ENCODE measurements around the gene CYP3A5.
"Not testable (repeated sequence)": the region's sequence is repeated elsewhere in the genome, so short reads cannot be mapped to it uniquely, and the experiment has no call there.

Gene CYP3A5

GRCh38 chr7:99685129-99685758, 5.4 kb upstream of the CYP3A5 start:
- no peak for DNase-seq

GRCh38 chr7:99679032-99679399, 780 bp downstream of the CYP3A5 start:
- no peak for DNase-seq

- no peak for DNase-seq
Observed at GRCh38 chr7:99677648-99678045, 2.1 kb downstream of the CYP3A5 start.

- no peak for DNase-seq
Observed at GRCh38 chr7:99677013-99677647, 2.7 kb downstream of the CYP3A5 start.

DNA sequence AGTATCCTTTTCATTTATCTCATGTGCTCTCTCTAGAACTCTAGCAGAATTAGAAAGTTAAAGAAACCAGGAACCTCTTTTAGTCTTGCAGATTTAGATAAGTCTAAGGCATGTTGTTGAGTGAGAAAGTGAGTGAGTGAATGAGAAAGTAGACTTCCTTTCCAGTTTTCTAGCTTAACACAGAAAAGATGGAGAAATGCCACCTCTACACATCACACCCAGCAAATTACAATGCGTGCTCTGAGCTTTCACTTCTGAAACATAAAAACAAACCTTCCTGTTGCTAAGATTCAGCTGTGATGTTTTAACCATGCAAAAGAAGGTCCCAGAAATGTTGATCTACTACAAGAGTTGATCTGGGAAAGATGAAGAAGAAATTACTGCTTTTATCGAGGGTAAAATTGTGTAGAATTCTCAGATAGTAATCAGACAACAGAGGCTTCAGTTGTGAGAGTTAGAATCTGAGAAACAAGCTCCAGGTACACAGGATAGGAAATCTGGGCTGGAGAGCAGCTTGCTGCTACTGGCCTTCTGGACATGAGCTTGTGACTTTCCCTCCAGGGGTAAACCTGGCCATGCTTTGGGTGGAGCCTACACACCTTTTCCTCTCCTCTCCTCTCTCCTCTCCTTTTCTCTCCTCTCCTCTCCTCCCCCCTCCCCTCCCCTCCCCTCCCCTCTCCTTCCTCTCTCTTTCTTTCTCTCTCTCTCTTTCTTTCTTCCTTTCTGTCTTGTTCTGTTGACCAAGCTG, 4.6 kb downstream of the CYP3A5 start:
- DNase-seq, result no peak

DNA sequence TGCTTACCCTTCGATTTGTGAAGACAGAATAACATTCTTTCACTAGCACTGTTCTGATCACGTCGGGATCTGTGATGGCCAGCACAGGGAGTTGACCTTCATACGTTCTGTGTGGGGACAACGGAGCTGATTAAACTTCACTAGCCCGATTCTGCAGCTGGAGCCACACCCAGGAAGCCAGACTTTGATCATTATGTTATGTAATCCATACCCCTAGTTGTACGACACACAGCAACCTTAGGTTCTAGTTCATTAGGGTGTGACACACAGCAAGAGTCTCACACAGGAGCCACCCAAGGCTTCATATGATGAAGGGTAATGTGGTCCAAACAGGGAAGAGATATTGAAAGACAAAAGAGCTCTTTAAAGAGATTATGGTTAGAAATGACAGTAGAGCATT, 7.2 kb downstream of the CYP3A5 start:
- DNase-seq, result no peak

GRCh38 chr7:99669782-99670181, 10.0 kb downstream of the CYP3A5 start:
- DNase-seq, result no peak

DNA sequence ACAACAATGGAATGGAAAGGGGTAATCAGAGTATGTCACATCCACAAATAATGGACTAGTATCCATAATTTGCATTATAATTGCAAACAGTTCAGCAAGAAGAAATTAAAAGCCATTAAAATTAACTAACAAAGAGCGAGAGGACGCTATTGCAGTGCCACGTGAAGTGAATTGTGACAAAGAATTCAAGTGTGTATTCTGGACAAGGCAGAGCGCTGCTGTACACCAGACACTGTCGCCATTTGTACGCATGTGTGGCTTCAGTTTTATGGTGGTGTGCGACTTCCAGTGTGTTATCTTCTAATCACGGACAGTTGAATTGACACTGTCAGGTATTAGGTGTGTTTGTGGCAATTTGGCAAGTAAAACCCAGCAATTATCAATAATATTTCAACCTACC, 11.3 kb downstream of the CYP3A5 start:
- no peak for DNase-seq

GRCh38 chr7:99667179-99667578, 12.6 kb downstream of the CYP3A5 start:
- DNase-seq, result no peak

DNA sequence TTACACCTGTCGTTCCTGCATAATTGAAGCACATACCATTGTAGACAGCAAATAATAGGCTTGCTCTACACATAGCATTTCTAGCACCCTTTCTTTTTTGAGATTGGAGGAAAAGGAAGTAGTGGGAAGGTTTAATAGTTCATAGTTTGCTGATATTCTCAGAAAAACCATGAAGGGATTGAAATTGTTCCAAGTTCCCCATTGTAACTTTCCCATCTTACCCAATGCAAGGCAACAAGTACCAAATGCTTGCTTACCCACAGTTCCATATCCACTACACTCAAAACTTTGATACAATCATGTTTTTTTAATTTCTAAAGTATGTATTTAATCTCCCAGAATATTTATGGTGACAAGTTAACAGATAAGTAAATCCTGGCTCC, 13.8 kb downstream of the CYP3A5 start:
- no peak for DNase-seq

- DNase-seq, result no peak
Observed at GRCh38 chr7:99665312-99666012, 14.3 kb downstream of the CYP3A5 start.

GRCh38 chr7:99657879-99658278, 21.9 kb downstream of the CYP3A5 start:
- not testable (repeated sequence) for DNase-seq

DNA sequence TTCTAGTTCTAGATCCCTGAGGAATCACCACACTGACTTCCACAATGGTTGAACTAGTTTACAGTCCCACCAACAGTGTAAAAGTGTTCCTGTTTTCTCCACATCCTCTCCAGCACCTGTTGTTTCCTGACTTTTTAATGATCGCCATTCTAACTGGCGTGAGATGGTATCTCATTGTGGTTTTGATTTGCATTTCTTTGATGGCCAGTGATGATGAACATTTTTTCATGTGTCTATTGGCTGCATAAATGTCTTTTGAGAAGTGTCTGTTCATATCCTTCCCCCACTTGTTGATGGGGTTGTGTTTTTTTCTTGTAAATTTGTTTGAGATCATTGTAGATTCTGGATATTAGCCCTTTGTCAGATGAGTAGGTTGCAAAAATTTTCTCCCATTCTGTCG, 25.2 kb downstream of the CYP3A5 start:
- DNase-seq, result not testable (repeated sequence)

DNA sequence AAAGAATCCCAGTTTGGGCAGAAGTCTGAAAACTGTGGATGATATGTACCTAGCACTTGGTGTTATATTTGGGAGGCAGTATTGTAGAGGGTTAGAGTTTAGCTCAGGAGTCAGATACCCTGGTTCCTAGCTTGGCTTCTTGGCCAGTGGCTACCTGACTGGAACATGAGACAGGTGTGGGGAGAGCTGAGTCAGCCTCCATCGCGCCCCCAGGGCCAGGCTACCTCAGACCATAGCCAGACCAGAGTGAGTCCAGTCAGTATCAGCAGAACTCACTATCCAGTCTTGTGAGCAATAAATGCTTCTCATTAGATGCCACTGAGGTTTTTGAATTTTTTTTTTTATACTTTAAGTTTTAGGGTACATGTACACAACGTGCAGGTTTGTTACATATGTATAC, 26.0 kb downstream of the CYP3A5 start:
- DNase-seq, result no peak

- not testable (repeated sequence) for DNase-seq
Observed at GRCh38 chr7:99653269-99653668, 26.5 kb downstream of the CYP3A5 start.

DNA sequence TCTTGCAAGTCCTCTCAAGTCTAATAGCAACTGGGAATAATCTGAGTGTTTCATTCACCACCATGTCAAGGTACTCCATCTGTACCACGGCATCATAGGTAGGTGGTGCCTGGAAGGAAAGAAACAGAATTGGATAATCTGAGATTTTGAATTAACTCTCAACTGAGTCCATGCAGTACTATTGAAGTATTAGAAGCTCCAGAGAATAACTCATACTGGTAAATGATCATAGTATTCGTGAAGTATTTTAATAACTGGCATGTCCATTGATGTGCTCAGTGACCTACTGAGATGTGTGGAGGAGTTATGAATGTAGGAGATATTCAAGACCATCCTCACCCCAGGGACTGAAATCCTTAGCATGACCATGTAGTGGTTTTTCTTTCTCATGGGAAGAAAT, 27.1 kb downstream of the CYP3A5 start:
- no peak for DNase-seq

DNA sequence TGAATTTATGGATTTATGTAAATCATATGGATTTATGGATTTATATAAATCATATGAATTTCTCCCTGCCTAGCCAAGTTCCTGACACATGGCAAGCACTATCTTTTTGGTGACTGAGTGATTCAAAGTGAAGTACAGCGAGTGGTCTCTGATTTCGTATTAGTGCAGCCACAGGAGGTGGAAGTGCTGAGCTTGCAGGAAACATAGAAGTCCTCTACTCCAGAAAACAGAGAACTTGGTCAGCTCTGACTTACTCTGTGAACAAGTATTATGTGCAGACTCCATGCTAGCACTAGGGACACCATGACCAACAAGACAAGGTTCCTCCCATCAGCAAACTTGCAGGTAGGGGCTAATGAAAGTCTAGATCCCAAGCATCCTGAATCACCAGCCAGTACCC, 28.5 kb downstream of the CYP3A5 start:
- DNase-seq, result no peak

- DNase-seq, result no peak
Observed at GRCh38 chr7:99648843-99649242, 31.0 kb downstream of the CYP3A5 start.

- no peak for DNase-seq
Observed at GRCh38 chr7:99645590-99645989, 34.2 kb downstream of the CYP3A5 start.

GRCh38 chr7:99644431-99644830, 35.4 kb downstream of the CYP3A5 start:
- DNase-seq, result no peak

DNA sequence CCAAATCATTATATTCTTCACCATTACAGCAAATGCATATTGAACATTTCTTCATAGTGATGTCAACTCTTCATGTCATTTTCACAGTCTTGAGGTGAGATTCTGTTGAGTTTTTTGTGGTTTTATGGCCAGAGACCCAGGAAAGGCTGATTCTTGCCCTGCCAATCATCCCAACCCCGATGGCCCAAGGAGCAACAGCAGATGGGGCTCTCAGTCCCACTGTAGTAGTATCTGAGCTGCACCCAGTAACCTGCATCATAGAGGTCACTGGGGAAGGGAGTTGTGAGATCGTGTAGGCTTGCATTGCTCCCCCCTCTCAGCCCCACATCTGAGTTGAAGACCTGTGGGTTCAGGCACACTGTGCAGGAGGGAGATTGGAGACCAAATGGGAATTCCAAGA, 36.3 kb downstream of the CYP3A5 start:
- no peak for DNase-seq

GRCh38 chr7:99642027-99642426, 37.8 kb downstream of the CYP3A5 start:
- no peak for DNase-seq

- DNase-seq, result no peak
Observed at GRCh38 chr7:99639267-99639666, 40.5 kb downstream of the CYP3A5 start.

GRCh38 chr7:99638731-99639130, 41.1 kb downstream of the CYP3A5 start:
- DNase-seq, result no peak

Measured in amniotic stem cell (primary cell).